ENCODE data around the gene RXRA. TPM values are rescaled to one million over a fixed set of nuclear protein-coding genes. Genes with fewer than 3 reads are reported as not detected.
"Not testable (repeated sequence)": the region's sequence is repeated elsewhere in the genome, so short reads cannot be mapped to it uniquely, and the experiment has no call there.

The RXRA gene
- total and polyA plus RNA-seq, 2 donors (not counting 3 experiments of a cell fraction or from before 2014, with no cell fraction given), result 15.4 to 37.4 TPM

- intact Hi-C loops (cut with micrococcal nuclease) (no loop called here), dilution Hi-C loops (cut with MboI; ENCODE audit: extremely low pct_ligation_motif_present, low sequenced_read_pairs) (no loop called here)
- Histone ChIP-seq H2AFZ (ENCODE audit: low read depth, low read length) (no peak overlapping the region), H3K9me3 (replicated peaks; ENCODE audit: control insufficient read depth, insufficient read depth, low read length) (no peaks in the 10 kb centered on the region), H3K27me3 (ENCODE audit: control insufficient read depth in 2 of 2, insufficient read depth in 2 of 2, low read length in 2 of 2) (peaks cover 0 to 11% of the 10 kb centered on the region in 2 experiments), H3K4me3 (replicated peaks in 1 of 3; ENCODE audit: insufficient read depth in 1 of 3, low read depth in 1 of 3, low read length in 3 of 3) (no peak overlapping the region), H3K9ac (replicated peaks; ENCODE audit: extremely low read depth, insufficient read depth, low read length) (no peak overlapping the region), H3K4me2 (ENCODE audit: insufficient read depth, low read length) (no peak overlapping the region), H3K27ac (ENCODE audit: insufficient read depth, low read depth, low read length) (no peak overlapping the region), H3K36me3 (ENCODE audit: control insufficient read depth in 2 of 2, extremely low read depth in 1 of 2, insufficient read depth in 2 of 2, low read length in 2 of 2) (no peaks in the 10 kb centered on the region), H4K20me1 (replicated peaks; ENCODE audit: control insufficient read depth, extremely low read depth, insufficient read depth, low read length) (no peaks in the 10 kb centered on the region), H3K9me1 (replicated peaks; ENCODE audit: control insufficient read depth, extremely low read depth, insufficient read depth, low read length) (no peaks in the 10 kb centered on the region), H3K79me2 (ENCODE audit: control insufficient read depth, insufficient read depth, low read length) (no peaks in the 10 kb centered on the region), H3K4me1 (ENCODE audit: control insufficient read depth, extremely low read depth, insufficient read depth, low read length) (no peaks in the 10 kb centered on the region)
- no peak for DNase-seq (ENCODE audit: low read depth, low spot score)
- TF ChIP-seq, protein P1, sequence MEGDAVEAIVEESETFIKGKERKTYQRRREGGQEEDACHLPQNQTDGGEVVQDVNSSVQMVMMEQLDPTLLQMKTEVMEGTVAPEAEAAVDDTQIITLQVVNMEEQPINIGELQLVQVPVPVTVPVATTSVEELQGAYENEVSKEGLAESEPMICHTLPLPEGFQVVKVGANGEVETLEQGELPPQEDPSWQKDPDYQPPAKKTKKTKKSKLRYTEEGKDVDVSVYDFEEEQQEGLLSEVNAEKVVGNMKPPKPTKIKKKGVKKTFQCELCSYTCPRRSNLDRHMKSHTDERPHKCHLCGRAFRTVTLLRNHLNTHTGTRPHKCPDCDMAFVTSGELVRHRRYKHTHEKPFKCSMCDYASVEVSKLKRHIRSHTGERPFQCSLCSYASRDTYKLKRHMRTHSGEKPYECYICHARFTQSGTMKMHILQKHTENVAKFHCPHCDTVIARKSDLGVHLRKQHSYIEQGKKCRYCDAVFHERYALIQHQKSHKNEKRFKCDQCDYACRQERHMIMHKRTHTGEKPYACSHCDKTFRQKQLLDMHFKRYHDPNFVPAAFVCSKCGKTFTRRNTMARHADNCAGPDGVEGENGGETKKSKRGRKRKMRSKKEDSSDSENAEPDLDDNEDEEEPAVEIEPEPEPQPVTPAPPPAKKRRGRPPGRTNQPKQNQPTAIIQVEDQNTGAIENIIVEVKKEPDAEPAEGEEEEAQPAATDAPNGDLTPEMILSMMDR (IDR thresholded peaks at IDR 0.05; ENCODE audit: extremely low read depth in 1 of 2, insufficient read depth in 1 of 2, low read depth in 1 of 2, low read length in 2 of 2), result no peak
- no peak for TF ChIP-seq JUN (IDR thresholded peaks at IDR 0.05; ENCODE audit: borderline replicate concordance, insufficient read depth, insufficient read length, low read depth)
- TF ChIP-seq POLR2AphosphoS5 (IDR thresholded peaks at IDR 0.05; ENCODE audit: insufficient read depth, low read depth, low read length), result no peak
- no peak for TF ChIP-seq GATA2 (IDR thresholded peaks at IDR 0.05; ENCODE audit: insufficient read depth, insufficient read length, low read depth, low read length)
- BruUV-seq (replicated peaks), result no TSS peak
- ChIA-PET POLR2A (no interaction called here), CTCF (no interaction called here)
- no peak for FAIRE-seq
Measured at GRCh38 chr9:134307674-134308638, 18.3 kb upstream of the RXRA start.

GRCh38 chr9:134308639-134309220 lies 17.5 kb upstream of the RXRA start:
- CTCF ChIA-PET; H3K4me2 ChIP-seq (ENCODE audit: insufficient read depth, low read length); H4K20me1 ChIP-seq (replicated peaks; ENCODE audit: control insufficient read depth, extremely low read depth, insufficient read depth, low read length); H3K9me1 ChIP-seq (replicated peaks; ENCODE audit: control insufficient read depth, extremely low read depth, insufficient read depth, low read length); H3K4me3 ChIP-seq (replicated peaks in 1 of 3; ENCODE audit: insufficient read depth in 1 of 3, low read depth in 1 of 3, low read length in 3 of 3); H3K4me1 ChIP-seq (ENCODE audit: control insufficient read depth, extremely low read depth, insufficient read depth, low read length); H3K9ac ChIP-seq (replicated peaks; ENCODE audit: extremely low read depth, insufficient read depth, low read length); dilution Hi-C loops (cut with MboI; ENCODE audit: extremely low pct_ligation_motif_present, low sequenced_read_pairs); BruUV-seq (replicated peaks); H3K27ac ChIP-seq (ENCODE audit: insufficient read depth, low read depth, low read length); POLR2A ChIA-PET; DNase-seq (ENCODE audit: low read depth, low spot score); H3K79me2 ChIP-seq (ENCODE audit: control insufficient read depth, insufficient read depth, low read length); H3K9me3 ChIP-seq (replicated peaks; ENCODE audit: control insufficient read depth, insufficient read depth, low read length); H3K36me3 ChIP-seq (ENCODE audit: control insufficient read depth in 2 of 2, extremely low read depth in 1 of 2, insufficient read depth in 2 of 2, low read length in 2 of 2); FAIRE-seq; H2AFZ ChIP-seq (ENCODE audit: low read depth, low read length); intact Hi-C loops (cut with micrococcal nuclease): not testable (repeated sequence)
- peaks cover 1 to 13% of the 10 kb centered on the region in 2 experiments for H3K27me3 ChIP-seq (ENCODE audit: control insufficient read depth in 2 of 2, insufficient read depth in 2 of 2, low read length in 2 of 2)

All from endothelial cell of umbilical vein (primary cell).